Measurements from ENCODE around the gene GRAMD1B.

DNA sequence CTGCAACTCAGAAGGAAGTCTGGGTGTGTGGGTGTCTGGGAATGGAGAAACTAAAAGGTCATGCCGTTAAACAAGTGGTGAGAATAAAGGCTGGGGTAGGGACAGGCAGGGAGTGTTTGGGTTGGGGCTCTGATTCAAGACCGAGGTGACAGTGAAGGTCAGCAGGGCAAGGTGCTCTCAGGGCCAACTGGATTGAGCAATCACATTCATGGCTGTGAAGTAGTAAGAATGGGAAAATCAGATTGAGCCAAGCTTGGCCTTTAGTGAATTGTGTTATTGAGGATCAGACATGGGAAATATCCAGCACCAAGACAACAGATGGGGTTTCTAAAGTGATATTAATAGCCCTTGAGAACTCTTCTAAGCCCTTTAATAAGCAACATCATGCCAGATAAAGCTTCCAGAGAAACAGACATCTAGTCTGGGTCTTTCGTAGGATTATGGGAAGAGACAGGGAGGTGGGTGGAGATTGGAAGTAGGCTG, 200.1 kb downstream of the GRAMD1B start:
- TF ChIP-seq EZH2 (IDR thresholded peaks at IDR 0.05; ENCODE audit: low read length, missing control alignments) (no peak), CTCF (conservative IDR thresholded peaks at IDR 0.05 in 1 of 2, IDR thresholded peaks at IDR 0.05 in 1 of 2; ENCODE audit: low read depth in 1 of 2, low read length in 2 of 2) (no peak)

Measured in fibroblast of lung (primary cell).